GM21526 (cell line): ENCODE results near the gene TECPR1.

ENCODE experiments used
- ATAC-seq: cut with Tn5 transposase; IDR thresholded peaks from one replicate; pipeline ENCODE4 v1.9.1; 2021; ENCODE audit warnings: moderate library complexity; ENCODE audit not compliant: unreplicated experiment, low FRiP score

Gene TECPR1

GRCh38 chr7:98252425-98253054 is 508 bp upstream of the TECPR1 start:
- no peak for ATAC-seq

GRCh38 chr7:98251231-98251600 is 816 bp downstream of the TECPR1 start:
- ATAC-seq, result peak; percentile 39

- ATAC-seq, result no peak
Measured at GRCh38 chr7:98250789-98251188, 1.2 kb downstream of the TECPR1 start.

- ATAC-seq, result no peak
Measured at GRCh38 chr7:98249106-98249505, 2.9 kb downstream of the TECPR1 start.

- ATAC-seq, result no peak
Measured at GRCh38 chr7:98248156-98248555, 3.9 kb downstream of the TECPR1 start.

- no peak for ATAC-seq
Measured at GRCh38 chr7:98244871-98245270, 7.2 kb downstream of the TECPR1 start.

- ATAC-seq, result no peak
Measured at GRCh38 chr7:98242934-98243333, 9.1 kb downstream of the TECPR1 start.

GRCh38 chr7:98242342-98242741 is 9.7 kb downstream of the TECPR1 start:
- no peak for ATAC-seq

- ATAC-seq, result no peak
Measured at GRCh38 chr7:98241674-98242241, 10.3 kb downstream of the TECPR1 start.

GRCh38 chr7:98240961-98241673 is 10.9 kb downstream of the TECPR1 start:
- ATAC-seq, result no peak

- no peak for ATAC-seq
Measured at GRCh38 chr7:98238976-98239375, 13.1 kb downstream of the TECPR1 start.

GRCh38 chr7:98238076-98238475 is 14.0 kb downstream of the TECPR1 start:
- no peak for ATAC-seq

GRCh38 chr7:98236355-98237185 is 15.5 kb downstream of the TECPR1 start:
- no peak for ATAC-seq

GRCh38 chr7:98235901-98236300 is 16.1 kb downstream of the TECPR1 start:
- ATAC-seq, result no peak

GRCh38 chr7:98234429-98235147 is 17.4 kb downstream of the TECPR1 start:
- no peak for ATAC-seq

- ATAC-seq, result no peak
Measured at GRCh38 chr7:98233219-98234070, 18.6 kb downstream of the TECPR1 start.

- ATAC-seq, result no peak
Measured at GRCh38 chr7:98232799-98233198, 19.2 kb downstream of the TECPR1 start.

GRCh38 chr7:98232263-98232585 is 19.8 kb downstream of the TECPR1 start:
- no peak for ATAC-seq

GRCh38 chr7:98231493-98232262 is 20.4 kb downstream of the TECPR1 start:
- ATAC-seq, result no peak
